Measurements from ENCODE around the gene PXMP4. TPM values are rescaled to one million over a fixed set of nuclear protein-coding genes. Genes with fewer than 3 reads are reported as not detected.
A peak's percentile ranks its signal among the peaks of the same experiment; 100 is the strongest.

PXMP4 gene
- polyA plus RNA-seq, 1 donor (not counting 4 experiments of a cell fraction or from before 2014, with no cell fraction given): 3.2 TPM

DNA sequence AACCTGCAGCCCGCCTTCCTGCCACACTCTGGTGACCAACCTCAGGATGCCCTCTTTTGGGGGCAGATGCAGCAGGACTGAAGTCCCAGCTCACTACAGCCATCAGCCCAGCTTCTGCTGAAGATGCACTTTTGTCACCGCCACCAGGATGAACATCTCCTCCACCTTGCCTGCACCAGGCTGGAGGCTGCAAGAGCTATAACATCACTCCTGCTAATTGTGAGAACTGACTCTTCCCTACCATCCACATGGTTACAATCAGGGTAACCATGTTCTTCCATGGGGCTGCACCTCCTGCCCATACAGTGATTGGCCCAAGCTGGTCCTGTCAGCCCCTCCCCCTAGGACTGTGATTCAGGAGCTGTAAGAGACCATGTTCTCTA lies 55.4 kb downstream of the PXMP4 start:
- dilution Hi-C loops (cut with MboI; ENCODE audit: extremely low pct_ligation_motif_present, low sequenced_read_pairs): no loop called here
- Histone ChIP-seq H3K9me3 (ENCODE audit: control insufficient read depth, low read depth, low read length) (no peaks in the 10 kb centered on the region), H3K27me3 (ENCODE audit: control insufficient read depth, extremely low read depth, insufficient read depth, low read length) (no peaks in the 10 kb centered on the region), H4K20me1 (ENCODE audit: control insufficient read depth, extremely low read depth, insufficient read depth, low read length) (no peaks in the 10 kb centered on the region), H3K9me1 (ENCODE audit: control insufficient read depth, extremely low read depth, insufficient read depth, low read length) (no peaks in the 10 kb centered on the region), H3K79me2 (ENCODE audit: control insufficient read depth, insufficient read depth, low read length) (no peaks in the 10 kb centered on the region), H3K4me1 (ENCODE audit: control insufficient read depth, extremely low read depth, insufficient read depth, low read length) (peaks cover 27% of the 10 kb centered on the region), H3K36me3 (ENCODE audit: control insufficient read depth in 2 of 2, extremely low read depth in 1 of 2, insufficient read depth in 2 of 2, low read length in 2 of 2) (no peaks in the 10 kb centered on the region), H2AFZ (ENCODE audit: control insufficient read depth, low read length) (no peak overlapping the region), H3K4me3 (ENCODE audit: control insufficient read depth in 2 of 3, extremely low read depth in 1 of 3, insufficient read depth in 2 of 3, low read depth in 1 of 3, low read length in 3 of 3) (no peak overlapping the region), H3K27ac (ENCODE audit: control insufficient read depth, insufficient read depth, low read length) (no peak overlapping the region), H3K4me2 (ENCODE audit: control insufficient read depth, extremely low read depth, insufficient read depth, low read depth, low read length) (no peak overlapping the region), H3K9ac (ENCODE audit: control insufficient read depth, extremely low read depth, insufficient read depth, low read length) (no peak overlapping the region)
- TF ChIP-seq EZH2 (IDR thresholded peaks at IDR 0.05; ENCODE audit: low read length): no peak
- DNase-seq (ENCODE audit: low read depth, low spot score) (no peak), FAIRE-seq (no peak)

- dilution Hi-C loops (cut with MboI; ENCODE audit: extremely low pct_ligation_motif_present, low sequenced_read_pairs): no loop called here
- TF ChIP-seq, protein P1, sequence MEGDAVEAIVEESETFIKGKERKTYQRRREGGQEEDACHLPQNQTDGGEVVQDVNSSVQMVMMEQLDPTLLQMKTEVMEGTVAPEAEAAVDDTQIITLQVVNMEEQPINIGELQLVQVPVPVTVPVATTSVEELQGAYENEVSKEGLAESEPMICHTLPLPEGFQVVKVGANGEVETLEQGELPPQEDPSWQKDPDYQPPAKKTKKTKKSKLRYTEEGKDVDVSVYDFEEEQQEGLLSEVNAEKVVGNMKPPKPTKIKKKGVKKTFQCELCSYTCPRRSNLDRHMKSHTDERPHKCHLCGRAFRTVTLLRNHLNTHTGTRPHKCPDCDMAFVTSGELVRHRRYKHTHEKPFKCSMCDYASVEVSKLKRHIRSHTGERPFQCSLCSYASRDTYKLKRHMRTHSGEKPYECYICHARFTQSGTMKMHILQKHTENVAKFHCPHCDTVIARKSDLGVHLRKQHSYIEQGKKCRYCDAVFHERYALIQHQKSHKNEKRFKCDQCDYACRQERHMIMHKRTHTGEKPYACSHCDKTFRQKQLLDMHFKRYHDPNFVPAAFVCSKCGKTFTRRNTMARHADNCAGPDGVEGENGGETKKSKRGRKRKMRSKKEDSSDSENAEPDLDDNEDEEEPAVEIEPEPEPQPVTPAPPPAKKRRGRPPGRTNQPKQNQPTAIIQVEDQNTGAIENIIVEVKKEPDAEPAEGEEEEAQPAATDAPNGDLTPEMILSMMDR (optimal IDR thresholded peaks at IDR 0.05 in 1 of 3, IDR thresholded peaks at IDR 0.05 in 1 of 3, conservative IDR thresholded peaks at IDR 0.05 in 1 of 3; ENCODE audit: extremely low read depth in 1 of 3, insufficient read depth in 2 of 3, low read length in 3 of 3): no peak
- no peak for TF ChIP-seq EZH2 (IDR thresholded peaks at IDR 0.05; ENCODE audit: low read length)
- Histone ChIP-seq H3K27ac (ENCODE audit: control insufficient read depth, insufficient read depth, low read length) (peak overlapping the region; percentile 43), H3K27me3 (ENCODE audit: control insufficient read depth, extremely low read depth, insufficient read depth, low read length) (no peaks in the 10 kb centered on the region), H3K9me3 (ENCODE audit: control insufficient read depth, low read depth, low read length) (no peaks in the 10 kb centered on the region), H4K20me1 (ENCODE audit: control insufficient read depth, extremely low read depth, insufficient read depth, low read length) (no peaks in the 10 kb centered on the region), H3K4me1 (ENCODE audit: control insufficient read depth, extremely low read depth, insufficient read depth, low read length) (peaks cover 27% of the 10 kb centered on the region), H2AFZ (ENCODE audit: control insufficient read depth, low read length) (peak overlapping the region; percentile 88), H3K79me2 (ENCODE audit: control insufficient read depth, insufficient read depth, low read length) (no peaks in the 10 kb centered on the region), H3K36me3 (ENCODE audit: control insufficient read depth in 2 of 2, extremely low read depth in 1 of 2, insufficient read depth in 2 of 2, low read length in 2 of 2) (no peaks in the 10 kb centered on the region), H3K4me3 (ENCODE audit: control insufficient read depth in 2 of 3, extremely low read depth in 1 of 3, insufficient read depth in 2 of 3, low read depth in 1 of 3, low read length in 3 of 3) (peak overlapping the region; percentile 76 to 85 (median 78)), H3K9me1 (ENCODE audit: control insufficient read depth, extremely low read depth, insufficient read depth, low read length) (no peaks in the 10 kb centered on the region), H3K4me2 (ENCODE audit: control insufficient read depth, extremely low read depth, insufficient read depth, low read depth, low read length) (peak overlapping the region; percentile 97), H3K9ac (ENCODE audit: control insufficient read depth, extremely low read depth, insufficient read depth, low read length) (peak overlapping the region; percentile 78)
- no peak for DNase-seq (ENCODE audit: low read depth, low spot score)
- no peak for FAIRE-seq
Observed at GRCh38 chr20:33664085-33664761, 55.9 kb downstream of the PXMP4 start.
